ENCODE data around the gene PLPP1.

The PLPP1 gene

DNA sequence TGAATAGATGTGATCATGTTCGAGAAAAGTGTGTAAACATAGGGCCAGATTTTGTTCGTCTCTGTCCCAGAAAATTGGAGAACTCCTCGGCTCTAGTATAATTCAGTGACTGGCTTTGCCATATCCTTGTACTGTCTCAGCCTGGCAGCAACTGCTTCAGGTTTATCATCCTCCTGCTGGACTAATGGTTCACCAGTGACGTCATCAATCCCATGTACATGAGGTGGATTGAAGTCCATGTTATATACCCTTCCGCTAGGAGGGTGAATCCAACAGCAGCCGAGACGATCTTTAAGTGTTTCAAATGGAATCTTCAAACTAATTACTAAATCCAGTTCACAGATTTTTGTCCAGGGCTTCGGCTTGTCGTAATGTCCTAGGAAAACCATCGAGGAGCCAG lies 17.1 kb upstream of the PLPP1 start:
- TF ChIP-seq, protein P1, sequence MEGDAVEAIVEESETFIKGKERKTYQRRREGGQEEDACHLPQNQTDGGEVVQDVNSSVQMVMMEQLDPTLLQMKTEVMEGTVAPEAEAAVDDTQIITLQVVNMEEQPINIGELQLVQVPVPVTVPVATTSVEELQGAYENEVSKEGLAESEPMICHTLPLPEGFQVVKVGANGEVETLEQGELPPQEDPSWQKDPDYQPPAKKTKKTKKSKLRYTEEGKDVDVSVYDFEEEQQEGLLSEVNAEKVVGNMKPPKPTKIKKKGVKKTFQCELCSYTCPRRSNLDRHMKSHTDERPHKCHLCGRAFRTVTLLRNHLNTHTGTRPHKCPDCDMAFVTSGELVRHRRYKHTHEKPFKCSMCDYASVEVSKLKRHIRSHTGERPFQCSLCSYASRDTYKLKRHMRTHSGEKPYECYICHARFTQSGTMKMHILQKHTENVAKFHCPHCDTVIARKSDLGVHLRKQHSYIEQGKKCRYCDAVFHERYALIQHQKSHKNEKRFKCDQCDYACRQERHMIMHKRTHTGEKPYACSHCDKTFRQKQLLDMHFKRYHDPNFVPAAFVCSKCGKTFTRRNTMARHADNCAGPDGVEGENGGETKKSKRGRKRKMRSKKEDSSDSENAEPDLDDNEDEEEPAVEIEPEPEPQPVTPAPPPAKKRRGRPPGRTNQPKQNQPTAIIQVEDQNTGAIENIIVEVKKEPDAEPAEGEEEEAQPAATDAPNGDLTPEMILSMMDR (IDR thresholded peaks at IDR 0.05; ENCODE audit: insufficient read depth, low read depth, low read length, missing control alignments) = no peak
- H3K4me3 ChIP-seq (ENCODE audit: low read length) = no peak overlapping the region
- DNase-seq (ENCODE audit: low read depth) = no peak

GRCh38 chr5:55551358-55551757 lies 16.6 kb upstream of the PLPP1 start:
- TF ChIP-seq, protein P1 (IDR thresholded peaks at IDR 0.05; ENCODE audit: insufficient read depth, low read depth, low read length, missing control alignments) = no peak
- DNase-seq (ENCODE audit: low read depth) = peak; percentile 61
- no peak overlapping the region for H3K4me3 ChIP-seq (ENCODE audit: low read length)

DNA sequence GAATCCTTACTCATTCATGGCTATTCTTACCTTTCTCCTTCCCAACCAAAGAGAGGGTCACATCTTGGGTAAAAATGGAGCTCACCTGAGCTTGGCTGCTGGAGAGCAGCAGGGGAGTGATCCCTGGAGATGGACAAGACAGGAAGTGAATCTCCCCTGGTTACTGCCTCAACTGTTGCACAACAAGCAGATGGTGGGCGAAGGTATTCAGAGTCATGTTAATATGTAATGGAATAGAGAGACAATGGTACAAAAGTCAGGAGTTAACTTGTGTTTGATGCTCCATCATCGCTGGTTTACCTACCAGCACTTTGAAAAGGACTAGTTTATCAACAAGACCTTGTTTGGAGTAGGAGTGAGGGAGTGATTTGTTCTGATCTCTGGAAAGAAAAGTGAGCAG lies 13.0 kb upstream of the PLPP1 start:
- TF ChIP-seq, protein P1 (IDR thresholded peaks at IDR 0.05; ENCODE audit: insufficient read depth, low read depth, low read length, missing control alignments) = no peak
- H3K4me3 ChIP-seq (ENCODE audit: low read length) = no peak overlapping the region
- no peak for DNase-seq (ENCODE audit: low read depth)

- DNase-seq (ENCODE audit: low read depth) = no peak
- no peak overlapping the region for H3K4me3 ChIP-seq (ENCODE audit: low read length)
- TF ChIP-seq, protein P1 (IDR thresholded peaks at IDR 0.05; ENCODE audit: insufficient read depth, low read depth, low read length, missing control alignments) = no peak
Measured at GRCh38 chr5:55546947-55547346, 12.2 kb upstream of the PLPP1 start.

GRCh38 chr5:55544341-55544740 lies 9.6 kb upstream of the PLPP1 start:
- peak; percentile 60 for DNase-seq (ENCODE audit: low read depth)
- H3K4me3 ChIP-seq (ENCODE audit: low read length) = no peak overlapping the region
- TF ChIP-seq, protein P1 (IDR thresholded peaks at IDR 0.05; ENCODE audit: insufficient read depth, low read depth, low read length, missing control alignments) = no peak

DNA sequence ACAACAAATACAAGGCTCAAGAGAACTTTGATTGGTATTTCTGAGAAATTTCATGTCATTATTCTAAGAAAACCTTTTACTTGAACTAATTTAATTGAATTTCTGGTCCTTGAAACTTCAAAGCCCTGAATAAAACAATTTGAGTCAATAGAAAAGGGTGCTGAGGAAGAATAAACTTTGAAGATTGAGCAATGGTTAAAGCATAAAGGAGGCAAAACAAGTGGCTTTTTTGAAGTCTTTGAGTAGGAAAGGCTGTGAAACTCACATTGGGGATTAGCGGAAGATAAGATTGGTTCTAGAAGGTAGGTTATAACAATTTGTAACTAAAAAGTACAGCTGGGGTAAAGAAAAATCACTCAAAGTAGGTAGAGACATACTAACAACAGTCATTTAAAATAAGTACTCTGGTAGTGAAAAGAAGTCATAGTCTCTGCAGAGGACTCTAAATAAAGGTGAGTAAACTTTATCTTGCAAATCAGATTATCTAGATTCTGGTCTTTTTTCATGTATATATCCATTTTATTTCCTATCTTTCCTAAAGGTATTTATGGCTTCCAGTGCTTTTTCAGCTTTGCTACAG lies 6.4 kb upstream of the PLPP1 start:
- TF ChIP-seq, protein P1 (IDR thresholded peaks at IDR 0.05; ENCODE audit: insufficient read depth, low read depth, low read length, missing control alignments) = no peak
- DNase-seq (ENCODE audit: low read depth) = no peak

DNA sequence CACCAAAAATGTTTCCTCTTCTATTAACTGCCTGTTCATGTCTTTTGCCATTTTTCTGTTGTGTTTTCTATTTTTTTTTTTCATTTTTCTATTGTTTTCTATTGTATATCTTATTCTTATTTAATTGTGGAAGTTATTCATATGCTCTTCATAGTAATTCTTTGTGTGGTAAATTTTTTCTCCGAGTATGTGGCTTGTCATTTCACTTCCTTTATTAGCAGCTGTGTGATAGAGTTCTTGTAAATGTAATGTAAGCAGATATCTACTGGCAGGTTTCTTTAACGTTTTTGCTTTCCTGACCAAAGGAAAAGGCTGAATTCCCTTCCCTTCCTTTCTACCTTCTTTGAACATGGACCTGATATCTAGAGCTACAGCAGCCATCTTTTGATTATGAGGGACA lies 5.8 kb upstream of the PLPP1 start:
- DNase-seq (ENCODE audit: low read depth) = no peak
- TF ChIP-seq, protein P1 (IDR thresholded peaks at IDR 0.05; ENCODE audit: insufficient read depth, low read depth, low read length, missing control alignments) = no peak
- no peak overlapping the region for H3K4me3 ChIP-seq (ENCODE audit: low read length)

More for the DNA sequence above, 6.4 kb upstream of the PLPP1 start:
- no peak overlapping the region for H3K4me3 ChIP-seq (ENCODE audit: low read length)
